ENCODE measurements around the gene TYR.
"Not testable (repeated sequence)": the region's sequence is repeated elsewhere in the genome, so short reads cannot be mapped to it uniquely, and the experiment has no call there.

Gene TYR

GRCh38 chr11:89177691-89178231, at the start of gene TYR:
Gene TYR (plus strand): TSS chr11:89177875. CDS start chr11:89177954, 79 bp downstream.
- no peak for DNase-seq

- DNase-seq, result no peak
These were observed 41.1 kb upstream of the TYR start for GRCh38 chr11:89136606-89137005.

- DNase-seq, result no peak
These were observed 30.4 kb upstream of the TYR start for GRCh38 chr11:89147229-89147628.

- DNase-seq, result no peak
These were observed 17.7 kb upstream of the TYR start for GRCh38 chr11:89159974-89160373.

GRCh38 chr11:89161949-89162348, 15.7 kb upstream of the TYR start:
- no peak for DNase-seq

GRCh38 chr11:89163686-89164085, 14.0 kb upstream of the TYR start:
- no peak for DNase-seq

- no peak for DNase-seq
These were observed 9.3 kb upstream of the TYR start for GRCh38 chr11:89168396-89168795.

GRCh38 chr11:89175796-89176195, 1.9 kb upstream of the TYR start:
- no peak for DNase-seq

GRCh38 chr11:89176938-89177337, 737 bp upstream of the TYR start:
- DNase-seq, result no peak

GRCh38 chr11:89181111-89181510, 3.4 kb downstream of the TYR start:
- no peak for DNase-seq

GRCh38 chr11:89182773-89183518, 5.3 kb downstream of the TYR start:
- DNase-seq, result no peak

GRCh38 chr11:89184021-89184420, 6.3 kb downstream of the TYR start:
- no peak for DNase-seq

GRCh38 chr11:89189776-89190175, 12.1 kb downstream of the TYR start:
- DNase-seq, result no peak

GRCh38 chr11:89201138-89201537, 23.5 kb downstream of the TYR start:
- no peak for DNase-seq

- DNase-seq, result no peak
These were observed 26.1 kb downstream of the TYR start for GRCh38 chr11:89203814-89204213.

- no peak for DNase-seq
These were observed 27.7 kb downstream of the TYR start for GRCh38 chr11:89205378-89205777.

GRCh38 chr11:89220684-89221339, 43.1 kb downstream of the TYR start:
- DNase-seq, result no peak

GRCh38 chr11:89235083-89235482, 57.4 kb downstream of the TYR start:
- no peak for DNase-seq

GRCh38 chr11:89235976-89236375, 58.3 kb downstream of the TYR start:
- DNase-seq, result no peak

GRCh38 chr11:89247007-89247406, 69.3 kb downstream of the TYR start:
- DNase-seq, result not testable (repeated sequence)

GRCh38 chr11:89249196-89249595, 71.5 kb downstream of the TYR start:
- DNase-seq, result no peak

GRCh38 chr11:89261483-89261882, 83.8 kb downstream of the TYR start:
- DNase-seq, result not testable (repeated sequence)

- DNase-seq, result no peak
These were observed 90.1 kb downstream of the TYR start for GRCh38 chr11:89267660-89268302.

Measured in right hindlimb (tissue), 1 donor.